Stimulated activated CD8-positive, alpha-beta memory T cell treated with anti-CD3 and anti-CD28 coated beads, Interleukin-4, amount 100 ng/mL, for 24 hours (primary cell): Measurements from ENCODE around the gene KIF2A.

Experiments
- DNase-seq: peaks from one replicate; pipeline ENCODE4 v3.0.0-alpha.2; 2020; ENCODE audit warnings: low read depth

The KIF2A gene

GRCh38 chr5:62305715-62306322 lies at the start of gene KIF2A:
Gene KIF2A, plus strand, starts transcription at chr5:62306206. Its CDS starts 267 bp downstream, at chr5:62306473.
- DNase-seq: peak; percentile 87

GRCh38 chr5:62257020-62257367 lies 49.0 kb upstream of the KIF2A start:
- DNase-seq: no peak

GRCh38 chr5:62258654-62259053 lies 47.4 kb upstream of the KIF2A start:
- no peak for DNase-seq

GRCh38 chr5:62259699-62260250 lies 46.2 kb upstream of the KIF2A start:
- no peak for DNase-seq

- DNase-seq: no peak
These were observed 45.5 kb upstream of the KIF2A start for GRCh38 chr5:62260513-62260912.

- no peak for DNase-seq
These were observed 42.6 kb upstream of the KIF2A start for GRCh38 chr5:62263401-62263800.

GRCh38 chr5:62265648-62266112 lies 40.3 kb upstream of the KIF2A start:
- DNase-seq: no peak

GRCh38 chr5:62266573-62266972 lies 39.4 kb upstream of the KIF2A start:
- DNase-seq: no peak

GRCh38 chr5:62268234-62268633 lies 37.8 kb upstream of the KIF2A start:
- no peak for DNase-seq

- DNase-seq: no peak
These were observed 37.2 kb upstream of the KIF2A start for GRCh38 chr5:62268792-62269191.

GRCh38 chr5:62271370-62271769 lies 34.6 kb upstream of the KIF2A start:
- no peak for DNase-seq

- no peak for DNase-seq
These were observed 34.1 kb upstream of the KIF2A start for GRCh38 chr5:62271870-62272269.

GRCh38 chr5:62273687-62274086 lies 32.3 kb upstream of the KIF2A start:
- no peak for DNase-seq

GRCh38 chr5:62275581-62275980 lies 30.4 kb upstream of the KIF2A start:
- DNase-seq: no peak

- no peak for DNase-seq
These were observed 24.6 kb upstream of the KIF2A start for GRCh38 chr5:62281411-62281810.

- no peak for DNase-seq
These were observed 23.9 kb upstream of the KIF2A start for GRCh38 chr5:62282064-62282463.

- no peak for DNase-seq
These were observed 23.0 kb upstream of the KIF2A start for GRCh38 chr5:62283005-62283404.

GRCh38 chr5:62283861-62284260 lies 22.1 kb upstream of the KIF2A start:
- DNase-seq: no peak

- DNase-seq: peak; percentile 47
These were observed 20.8 kb upstream of the KIF2A start for GRCh38 chr5:62284946-62285891.

- DNase-seq: no peak
These were observed 19.2 kb upstream of the KIF2A start for GRCh38 chr5:62286834-62287233.

- no peak for DNase-seq
These were observed 18.8 kb upstream of the KIF2A start for GRCh38 chr5:62287237-62287636.

GRCh38 chr5:62288118-62288517 lies 17.9 kb upstream of the KIF2A start:
- no peak for DNase-seq

GRCh38 chr5:62289813-62290212 lies 16.2 kb upstream of the KIF2A start:
- no peak for DNase-seq
